HEK293 (cell line): ENCODE measurements around the gene RFNG.

Experiments used
- ATF2 ChIP-seq: fragments of 450-650 bp; formaldehyde crosslinking; IDR thresholded peaks from 2 replicates; pipeline ENCODE4 v1.5.1; 2016; ENCODE audit warnings: missing biosample characterization, missing genetic modification characterization, low read depth
- MYNN ChIP-seq: fragments of 450-650 bp; formaldehyde crosslinking; IDR thresholded peaks from 2 replicates; pipeline ENCODE4 v1.5.1; 2016; ENCODE audit warnings: missing biosample characterization, missing genetic modification characterization, borderline replicate concordance
- YY1 ChIP-seq: fragments of 450-650 bp; formaldehyde crosslinking; IDR thresholded peaks from 2 replicates; pipeline ENCODE4 v1.5.1; 2018; ENCODE audit warnings: missing biosample characterization, missing genetic modification characterization
- ZBTB21 ChIP-seq: fragments of 450-650 bp; formaldehyde crosslinking; IDR thresholded peaks from 2 replicates; pipeline ENCODE4 v1.5.1; 2017; ENCODE audit warnings: missing biosample characterization, missing genetic modification characterization
- ZNF121 ChIP-seq: fragments of 450-650 bp; formaldehyde crosslinking; IDR thresholded peaks from 2 replicates; pipeline ENCODE4 v1.5.1; 2016; ENCODE audit warnings: missing biosample characterization, missing genetic modification characterization
- ZNF19 ChIP-seq: fragments of 450-650 bp; formaldehyde crosslinking; IDR thresholded peaks from 2 replicates; pipeline ENCODE4; 2016; ENCODE audit warnings: missing biosample characterization, missing genetic modification characterization, low read depth
- ZNF274 ChIP-seq, 2 experiments: fragments of 200-500 bp in 1 of 2; fragments of 450-650 bp in 1 of 2; sonication (Bioruptor generic) in 1 of 2; formaldehyde crosslinking in 1 of 2; IDR thresholded peaks; 2 replicates each; pipeline versions ENCODE4 v1.5.1 to v1.6.1; 2014 to 2016; ENCODE audit warnings: borderline replicate concordance in 1 of 2, inconsistent platforms in 1 of 2, low read length in 1 of 2, missing biosample characterization in 1 of 2, missing genetic modification characterization in 1 of 2
- ZNF621 ChIP-seq: fragments of 450-650 bp; formaldehyde crosslinking; IDR thresholded peaks from 2 replicates; pipeline ENCODE4 v1.5.1; 2017; ENCODE audit warnings: missing biosample characterization, missing genetic modification characterization
- TF ChIP-seq, protein P1 (sequence below): fragments of 450-650 bp; formaldehyde crosslinking; IDR thresholded peaks from 2 replicates; pipeline ENCODE4 v1.5.1; 2016; ENCODE audit warnings: missing biosample characterization, missing genetic modification characterization

DNA sequence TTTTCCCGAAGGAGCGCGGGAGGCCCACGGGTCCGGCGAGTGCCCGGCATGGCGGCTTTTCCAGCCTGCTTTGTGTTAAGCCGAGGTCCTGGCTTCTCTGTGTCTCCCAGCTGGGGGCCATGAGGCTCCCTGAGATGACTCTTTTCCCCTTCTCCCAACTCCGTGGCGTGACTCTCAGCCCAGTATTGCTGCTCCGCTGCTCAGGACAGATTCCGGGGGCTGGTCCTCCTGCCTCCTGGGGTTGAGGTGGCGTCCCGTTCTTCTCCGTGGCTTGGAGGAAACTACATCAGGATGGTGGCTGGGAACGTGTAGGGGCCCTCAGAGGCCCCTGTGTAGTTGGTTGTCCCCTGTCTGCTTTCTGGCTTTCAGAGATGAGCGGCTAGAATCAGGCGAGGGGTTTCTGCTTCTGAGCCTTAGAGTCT is 1.0 kb upstream of the RFNG start:
- TF ChIP-seq, protein P1, sequence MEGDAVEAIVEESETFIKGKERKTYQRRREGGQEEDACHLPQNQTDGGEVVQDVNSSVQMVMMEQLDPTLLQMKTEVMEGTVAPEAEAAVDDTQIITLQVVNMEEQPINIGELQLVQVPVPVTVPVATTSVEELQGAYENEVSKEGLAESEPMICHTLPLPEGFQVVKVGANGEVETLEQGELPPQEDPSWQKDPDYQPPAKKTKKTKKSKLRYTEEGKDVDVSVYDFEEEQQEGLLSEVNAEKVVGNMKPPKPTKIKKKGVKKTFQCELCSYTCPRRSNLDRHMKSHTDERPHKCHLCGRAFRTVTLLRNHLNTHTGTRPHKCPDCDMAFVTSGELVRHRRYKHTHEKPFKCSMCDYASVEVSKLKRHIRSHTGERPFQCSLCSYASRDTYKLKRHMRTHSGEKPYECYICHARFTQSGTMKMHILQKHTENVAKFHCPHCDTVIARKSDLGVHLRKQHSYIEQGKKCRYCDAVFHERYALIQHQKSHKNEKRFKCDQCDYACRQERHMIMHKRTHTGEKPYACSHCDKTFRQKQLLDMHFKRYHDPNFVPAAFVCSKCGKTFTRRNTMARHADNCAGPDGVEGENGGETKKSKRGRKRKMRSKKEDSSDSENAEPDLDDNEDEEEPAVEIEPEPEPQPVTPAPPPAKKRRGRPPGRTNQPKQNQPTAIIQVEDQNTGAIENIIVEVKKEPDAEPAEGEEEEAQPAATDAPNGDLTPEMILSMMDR (tag by site-specific recombination), result no peak
- TF ChIP-seq ZNF19 (tag by site-specific recombination) (no peak), ZNF274 (IDR thresholded peaks at IDR 0.05; ENCODE audit: low read length) (no peak), ZNF274 (tag by site-specific recombination; IDR thresholded peaks at IDR 0.05; ENCODE audit: borderline replicate concordance) (no peak), ATF2 (tag by site-specific recombination) (no peak), ZNF121 (tag by site-specific recombination) (no peak), YY1 (no peak), ZBTB21 (tag by site-specific recombination) (no peak), ZNF621 (tag by site-specific recombination) (no peak), MYNN (tag by site-specific recombination) (no peak)
